Loucy (cell line): ENCODE measurements around the gene SLC44A2.

ENCODE experiments used
- H2AFZ ChIP-seq: fragments of 200-600 bp; sonication (generic); 2 replicates; pipeline ENCODE4 v1.6.0; 2016; ENCODE audit warnings: antibody characterized with exemption, mild to moderate bottlenecking, low read length, moderate library complexity
- H3F3A ChIP-seq: fragments of 200-600 bp; 2 replicates; pipeline ENCODE4 v1.6.0; 2016; ENCODE audit warnings: antibody characterized with exemption, low read depth, mild to moderate bottlenecking
- H3K27me3 ChIP-seq: fragments of 200-600 bp; sonication (generic); 2 replicates; pipeline ENCODE4 v1.6.1; 2014; ENCODE audit warnings: low read length, mild to moderate bottlenecking; ENCODE audit not compliant: insufficient read depth, poor library complexity, severe bottlenecking
- H3K36me3 ChIP-seq: fragments of 200-600 bp; sonication (generic); 2 replicates; pipeline ENCODE4 v1.6.1; 2016; ENCODE audit warnings: low read length; ENCODE audit not compliant: insufficient read depth
- H3K4me1 ChIP-seq: fragments of 200-600 bp; sonication (generic); 2 replicates; pipeline ENCODE4 v1.5.1; 2014; ENCODE audit warnings: low read length, mild to moderate bottlenecking; ENCODE audit not compliant: insufficient read depth, poor library complexity, severe bottlenecking
- H3K4me2 ChIP-seq: fragments of 200-600 bp; sonication (generic); 2 replicates; pipeline ENCODE4 v1.6.0; 2014; ENCODE audit warnings: antibody characterized with exemption, low read length, low read depth, mild to moderate bottlenecking; ENCODE audit not compliant: poor library complexity, severe bottlenecking
- H3K4me3 ChIP-seq: fragments of 200-600 bp; sonication (generic); 2 replicates; pipeline ENCODE4 v1.5.1; 2014; ENCODE audit warnings: low read length, mild to moderate bottlenecking, mixed read lengths; ENCODE audit not compliant: poor library complexity, severe bottlenecking
- H3K79me2 ChIP-seq: fragments of 200-600 bp; sonication (generic); 2 replicates; pipeline ENCODE4 v1.6.1; 2014; ENCODE audit warnings: low read length; ENCODE audit not compliant: insufficient read depth
- H3K9ac ChIP-seq: fragments of 200-600 bp; sonication (generic); 2 replicates; pipeline ENCODE4 v1.6.0; 2014; ENCODE audit warnings: mild to moderate bottlenecking, low read depth, low read length, moderate library complexity; ENCODE audit not compliant: poor library complexity, severe bottlenecking
- H3K9me2 ChIP-seq: fragments of 200-600 bp; sonication (generic); replicated peaks from 2 replicates; pipeline ENCODE4 v1.6.1; 2016; ENCODE audit warnings: low read depth, low read length, mixed read lengths
- H3K9me3 ChIP-seq: fragments of 200-600 bp; sonication (generic); 2 replicates; pipeline ENCODE4 v1.6.1; 2014; ENCODE audit warnings: mild to moderate bottlenecking, antibody characterized with exemption, low read length, low read depth; ENCODE audit not compliant: insufficient read depth
- H4K20me1 ChIP-seq: fragments of 200-600 bp; sonication (generic); 2 replicates; pipeline ENCODE4 v1.6.0; 2014; ENCODE audit warnings: antibody characterized with exemption, low read length, mild to moderate bottlenecking; ENCODE audit not compliant: insufficient read depth, poor library complexity, severe bottlenecking
- CTCF ChIP-seq: fragments of 200-600 bp; sonication (generic); conservative IDR thresholded peaks from 2 replicates; pipeline ENCODE4 v1.5.1; 2014; ENCODE audit warnings: mild to moderate bottlenecking, antibody characterized with exemption, low read length
- EZH2phosphoT487 ChIP-seq: fragments of 200-600 bp; IDR thresholded peaks from 2 replicates; pipeline ENCODE4 v1.6.1; 2018; ENCODE audit warnings: antibody characterized with exemption, mild to moderate bottlenecking, moderate library complexity, borderline replicate concordance

The SLC44A2 gene

GRCh38 chr19:10602330-10603083 lies 22.8 kb upstream of the SLC44A2 start:
- Histone ChIP-seq H3K36me3 (no peaks in the 10 kb centered on the region), H3F3A (peaks cover 4% of the 10 kb centered on the region; the same call in 1 of the 2 replicates), H3K79me2 (peaks cover 27% of the 10 kb centered on the region), H3K9me2 (no peaks in the 10 kb centered on the region), H3K27me3 (no peaks in the 10 kb centered on the region), H3K9me3 (no peaks in the 10 kb centered on the region), H3K4me3 (peak overlapping the region; percentile 93), H3K9ac (peak overlapping the region; percentile 93), H3K4me2 (peak overlapping the region; percentile 93), H3K4me1 (peaks cover 24% of the 10 kb centered on the region), H2AFZ (peak overlapping the region; percentile 99), H4K20me1 (peaks cover 17% of the 10 kb centered on the region)
- TF ChIP-seq EZH2phosphoT487 = no peak
- no peak for TF ChIP-seq CTCF

- no peaks in the 10 kb centered on the region for H3K27me3 ChIP-seq
- peak overlapping the region; percentile 93 for H3K4me3 ChIP-seq
- H3K79me2 ChIP-seq = peaks cover 27% of the 10 kb centered on the region
- peak overlapping the region; percentile 99 for H2AFZ ChIP-seq
- no peaks in the 10 kb centered on the region for H3K9me3 ChIP-seq
- peak overlapping the region; percentile 93 for H3K9ac ChIP-seq
- no peaks in the 10 kb centered on the region for H3K9me2 ChIP-seq
- peaks cover 17% of the 10 kb centered on the region for H4K20me1 ChIP-seq
- TF ChIP-seq EZH2phosphoT487 (no peak), CTCF (0 out of 2 replicates have a peak, but pooled peaks have one; percentile 12)
- H3F3A ChIP-seq = peaks cover 4% of the 10 kb centered on the region; the same call in 1 of the 2 replicates
- H3K4me1 ChIP-seq = peaks cover 22% of the 10 kb centered on the region
- H3K4me2 ChIP-seq = peak overlapping the region; percentile 93
- H3K36me3 ChIP-seq = no peaks in the 10 kb centered on the region
These were observed 22.1 kb upstream of the SLC44A2 start for GRCh38 chr19:10603084-10603872.

GRCh38 chr19:10603873-10604459 lies 21.4 kb upstream of the SLC44A2 start:
- H3K4me3 ChIP-seq = peak overlapping the region; percentile 93
- no peaks in the 10 kb centered on the region for H3K27me3 ChIP-seq
- H3K9ac ChIP-seq = peak overlapping the region; percentile 93
- H4K20me1 ChIP-seq = peaks cover 17% of the 10 kb centered on the region
- no peaks in the 10 kb centered on the region for H3K9me2 ChIP-seq
- H2AFZ ChIP-seq = no peak overlapping the region
- H3K4me2 ChIP-seq = peak overlapping the region; percentile 93
- H3K4me1 ChIP-seq = peaks cover 22% of the 10 kb centered on the region
- no peaks in the 10 kb centered on the region for H3K36me3 ChIP-seq
- peaks cover 27% of the 10 kb centered on the region for H3K79me2 ChIP-seq
- H3K9me3 ChIP-seq = no peaks in the 10 kb centered on the region
- TF ChIP-seq CTCF = no peak
- TF ChIP-seq EZH2phosphoT487 = no peak
- H3F3A ChIP-seq = peaks cover 4% of the 10 kb centered on the region; the same call in 1 of the 2 replicates
